NB4 (cell line): ENCODE data around the gene IQCM.
"Not testable (repeated sequence)": the region's sequence is repeated elsewhere in the genome, so short reads cannot be mapped to it uniquely, and the experiment has no call there.

Experiments used
- DNase-seq: peaks from one replicate; pipeline ENCODE4 v3.0.0; 2010; ENCODE audit warnings: low read depth
- H3K4me3 ChIP-seq: one replicate; pipeline ENCODE4 v1.5.1; 2011; ENCODE audit warnings: mild to moderate bottlenecking, low read depth, low read length, moderate library complexity
- MAX ChIP-seq: IDR thresholded peaks from 2 replicates; pipeline ENCODE4 v1.6.1; 2011; ENCODE audit warnings: low read depth, low read length
- MYC ChIP-seq: IDR thresholded peaks from 2 replicates; pipeline ENCODE4 v1.6.1; 2011; ENCODE audit warnings: low read depth, low read length
- POLR2A ChIP-seq: IDR thresholded peaks from 2 replicates; pipeline ENCODE4 v1.6.1; 2011; ENCODE audit warnings: mild to moderate bottlenecking; ENCODE audit not compliant: insufficient read length; ENCODE audit errors: extremely low read depth
- TF ChIP-seq, protein P1 (sequence below): IDR thresholded peaks from one replicate; pipeline ENCODE4 v1.5.1; 2012; ENCODE audit warnings: low read depth, low read length

Gene IQCM

GRCh38 chr4:149511558-149512298 is 303.9 kb downstream of the IQCM start:
- H3K4me3 ChIP-seq = no peak overlapping the region
- DNase-seq = no peak
- TF ChIP-seq MAX (no peak), MYC (no peak), POLR2A (no peak)
- TF ChIP-seq, protein P1, sequence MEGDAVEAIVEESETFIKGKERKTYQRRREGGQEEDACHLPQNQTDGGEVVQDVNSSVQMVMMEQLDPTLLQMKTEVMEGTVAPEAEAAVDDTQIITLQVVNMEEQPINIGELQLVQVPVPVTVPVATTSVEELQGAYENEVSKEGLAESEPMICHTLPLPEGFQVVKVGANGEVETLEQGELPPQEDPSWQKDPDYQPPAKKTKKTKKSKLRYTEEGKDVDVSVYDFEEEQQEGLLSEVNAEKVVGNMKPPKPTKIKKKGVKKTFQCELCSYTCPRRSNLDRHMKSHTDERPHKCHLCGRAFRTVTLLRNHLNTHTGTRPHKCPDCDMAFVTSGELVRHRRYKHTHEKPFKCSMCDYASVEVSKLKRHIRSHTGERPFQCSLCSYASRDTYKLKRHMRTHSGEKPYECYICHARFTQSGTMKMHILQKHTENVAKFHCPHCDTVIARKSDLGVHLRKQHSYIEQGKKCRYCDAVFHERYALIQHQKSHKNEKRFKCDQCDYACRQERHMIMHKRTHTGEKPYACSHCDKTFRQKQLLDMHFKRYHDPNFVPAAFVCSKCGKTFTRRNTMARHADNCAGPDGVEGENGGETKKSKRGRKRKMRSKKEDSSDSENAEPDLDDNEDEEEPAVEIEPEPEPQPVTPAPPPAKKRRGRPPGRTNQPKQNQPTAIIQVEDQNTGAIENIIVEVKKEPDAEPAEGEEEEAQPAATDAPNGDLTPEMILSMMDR = no peak

- H3K4me3 ChIP-seq, DNase-seq: not testable (repeated sequence)
These were observed 308.3 kb downstream of the IQCM start for GRCh38 chr4:149507309-149507708.

DNA sequence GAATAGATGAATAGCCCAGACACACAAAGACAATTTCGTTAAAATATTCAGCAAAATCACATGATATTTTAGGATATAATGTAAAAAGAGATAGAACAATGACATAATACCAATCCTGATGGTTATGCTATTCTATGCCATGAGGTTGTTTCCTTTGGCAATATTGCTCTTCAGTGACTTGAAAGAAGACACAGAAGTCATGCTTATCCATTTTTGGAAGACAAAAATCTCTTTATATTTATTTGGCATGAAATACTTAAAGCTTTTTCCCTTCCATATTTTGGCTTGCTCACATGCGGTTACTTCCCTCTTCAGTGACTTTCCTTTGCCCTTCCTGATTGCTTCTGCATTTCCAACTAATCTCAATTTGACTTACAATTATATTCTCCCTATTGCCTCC is 314.8 kb downstream of the IQCM start:
- no peak overlapping the region for H3K4me3 ChIP-seq
- TF ChIP-seq MYC = no peak
- TF ChIP-seq, protein P1 = no peak
- no peak for TF ChIP-seq MAX
- no peak for TF ChIP-seq POLR2A
- no peak for DNase-seq

GRCh38 chr4:149499726-149500125 is 315.9 kb downstream of the IQCM start:
- DNase-seq = no peak
- TF ChIP-seq MYC (no peak), POLR2A (no peak), MAX (no peak)
- TF ChIP-seq, protein P1 = no peak
- H3K4me3 ChIP-seq = no peak overlapping the region

DNA sequence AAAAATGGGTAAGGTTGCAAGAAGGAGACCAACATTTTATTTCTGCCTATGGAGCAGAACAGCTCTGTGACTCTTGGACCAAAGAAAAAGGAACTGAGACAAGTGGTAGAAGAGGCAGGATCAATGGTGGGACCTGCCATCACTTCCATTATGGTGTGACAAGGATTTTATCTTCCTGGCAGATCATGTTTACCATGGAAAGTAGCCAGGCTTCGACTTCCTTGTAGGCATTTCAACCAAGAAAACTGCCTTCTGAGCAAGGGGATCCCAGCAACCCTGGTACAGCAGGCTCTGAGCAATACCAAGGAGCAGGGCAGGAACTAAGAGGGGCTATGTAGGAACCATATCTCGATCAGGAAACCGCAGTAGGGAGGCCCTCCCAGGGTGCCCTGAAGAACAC is 317.4 kb downstream of the IQCM start:
- DNase-seq = no peak
- TF ChIP-seq, protein P1 = no peak
- TF ChIP-seq MAX (no peak), POLR2A (no peak), MYC (no peak)
- no peak overlapping the region for H3K4me3 ChIP-seq

GRCh38 chr4:149493492-149493891 is 322.2 kb downstream of the IQCM start:
- TF ChIP-seq, protein P1 = no peak
- no peak for TF ChIP-seq POLR2A
- no peak for TF ChIP-seq MYC
- no peak for TF ChIP-seq MAX
- no peak overlapping the region for H3K4me3 ChIP-seq
- no peak for DNase-seq
